Panc1 (cell line): ENCODE results near the gene ARID5B. TPM values are rescaled to one million over a fixed set of nuclear protein-coding genes. Genes with fewer than 3 reads are reported as not detected.

Experiments used
- ATAC-seq: fragments of 200-7000 bp; cut with Tn5 transposase; 2 replicates; pipeline ENCODE4 v1.9.1; 2020; ENCODE audit warnings: mild to moderate bottlenecking, moderate library complexity
- BruUV-seq: library from RNA; stranded (reverse); fragments of 400-500 nt; replicated peaks from 2 replicates; lab custom pipeline; 2021; lab: Mats Ljungman, UMichigan
- CTCF ChIA-PET: fragments of 300-600 bp; sonication (Branson Sonifier 250); formaldehyde crosslinking; loops from one replicate; lab custom pipeline; 2022; ENCODE audit warnings: antibody characterized with exemption; lab: Charles Lee
- POLR2A ChIA-PET: fragments of 300-600 bp; sonication (Branson Sonifier 250); formaldehyde crosslinking; loops from one replicate; lab custom pipeline; 2022; ENCODE audit warnings: antibody characterized with exemption; lab: Charles Lee
- DNase-seq: peaks from one replicate; pipeline ENCODE4 v3.0.0-alpha.2; 2010; ENCODE audit warnings: low read depth, low spot score
- H3K27ac ChIP-seq: 2 replicates; pipeline ENCODE4 v1.5.1; 2011; ENCODE audit warnings: mild to moderate bottlenecking, low read length, inconsistent platforms
- H3K27me3 ChIP-seq: fragments of 200-500 bp; sonication (Bioruptor generic); 2 replicates; pipeline ENCODE4 v1.6.0; 2014; ENCODE audit warnings: low read length, inconsistent platforms; ENCODE audit not compliant: control insufficient read depth, insufficient read depth
- H3K36me3 ChIP-seq: fragments of 200-500 bp; sonication (Bioruptor generic); 2 replicates; pipeline ENCODE4 v1.5.1; 2014; ENCODE audit warnings: inconsistent platforms, mild to moderate bottlenecking, low read length, moderate library complexity; ENCODE audit not compliant: control insufficient read depth, insufficient read depth
- H3K4me1 ChIP-seq: 2 replicates; pipeline ENCODE4 v1.5.1; 2011; ENCODE audit warnings: inconsistent platforms, mild to moderate bottlenecking, low read length, moderate library complexity; ENCODE audit not compliant: control insufficient read depth, insufficient read depth
- H3K4me3 ChIP-seq, 2 experiments: 2 replicates each; pipeline ENCODE4 v1.5.1; 2011 to 2012; ENCODE audit warnings: low read depth in 2 of 2, low read length in 2 of 2, mild to moderate bottlenecking in 2 of 2, inconsistent platforms in 1 of 2, moderate library complexity in 1 of 2
- H3K9me3 ChIP-seq: fragments of 200-500 bp; sonication (Bioruptor generic); 2 replicates; pipeline ENCODE4 v1.5.1; 2014; ENCODE audit warnings: low read depth, mild to moderate bottlenecking, inconsistent platforms, low read length, moderate library complexity; ENCODE audit not compliant: control insufficient read depth, insufficient read depth
- CTCF ChIP-seq: fragments of 450-650 bp; IDR thresholded peaks from 2 replicates; pipeline ENCODE4 v1.5.1; 2017; ENCODE audit warnings: mild to moderate bottlenecking
- POLR2AphosphoS5 ChIP-seq: IDR thresholded peaks from 2 replicates; pipeline ENCODE4 v1.6.1; 2012; ENCODE audit warnings: mild to moderate bottlenecking, low read depth, low read length, moderate library complexity
- REST ChIP-seq, 2 experiments: IDR thresholded peaks; 2 replicates each; pipeline ENCODE4 v1.6.1; 2011 to 2012; ENCODE audit warnings: low read depth in 2 of 2, control low read depth in 1 of 2, low read length in 1 of 2, mild to moderate bottlenecking in 1 of 2, moderate library complexity in 1 of 2; ENCODE audit not compliant: insufficient read depth in 1 of 2
- SIN3A ChIP-seq: IDR thresholded peaks from 2 replicates; pipeline ENCODE4 v1.6.1; 2012; ENCODE audit warnings: low read depth, mild to moderate bottlenecking, low read length, moderate library complexity, borderline replicate concordance; ENCODE audit not compliant: insufficient read depth
- TCF7L2 ChIP-seq: IDR thresholded peaks from 2 replicates; pipeline ENCODE4 v1.6.1; 2011; ENCODE audit warnings: mild to moderate bottlenecking, low read depth, low read length, inconsistent platforms
- in situ Hi-C: cut with HindIII; loops from 2 replicates; pipeline ENCODE4 v1.10.0; 2016; ENCODE audit warnings: low sequenced_read_pairs, low pct_unique_long_range_greater_than_20kb
- intact Hi-C: fragments of 100-400 bp; cut with micrococcal nuclease; formaldehyde crosslinking; loops from one replicate; pipeline ENCODE4 v1.10.0; 2022; ENCODE audit not compliant: unreplicated experiment
- total RNA-seq: library from RNA; stranded (reverse); gene quantifications from one replicate; pipeline ENCODE4 v1.2.1, GENCODE V29; 2021; ENCODE audit not compliant: unreplicated experiment

Gene ARID5B
- total RNA-seq, 1 experiment from 2014 or later: 22.7 TPM

DNA sequence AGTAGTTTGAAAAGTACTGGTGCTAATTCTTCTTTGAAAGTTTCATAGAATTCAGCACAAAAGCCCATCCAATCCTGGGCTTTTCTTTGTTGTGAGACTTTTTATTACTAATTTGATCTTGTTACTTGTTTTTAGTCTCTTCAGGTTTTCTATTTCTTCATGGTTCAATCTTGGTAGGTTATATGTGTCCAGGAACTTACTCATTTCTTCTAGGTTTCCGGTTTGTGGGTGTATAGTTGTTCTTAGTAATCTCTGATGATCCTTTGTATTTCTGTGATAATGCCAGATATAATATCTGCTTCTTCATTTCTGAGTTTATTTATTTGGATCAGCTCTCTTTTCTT lies 219.7 kb downstream of the ARID5B start:
- in situ Hi-C loops (no loop called here), intact Hi-C loops (no loop called here)
- POLR2A ChIA-PET: no interaction called here
- no peak for ATAC-seq
- DNase-seq: no peak
- H3K4me3 ChIP-seq: no peak overlapping the region
- no peaks in the 10 kb centered on the region for H3K4me1 ChIP-seq
- BruUV-seq: no TSS peak
- H3K36me3 ChIP-seq: no peaks in the 10 kb centered on the region
- H3K27ac ChIP-seq: no peak overlapping the region
- H3K27me3 ChIP-seq: no peaks in the 10 kb centered on the region
- H3K9me3 ChIP-seq: no peaks in the 10 kb centered on the region; the same call in 1 of the 2 replicates
- no peak for TF ChIP-seq POLR2AphosphoS5
- CTCF ChIA-PET: no interaction called here

GRCh38 chr10:62127975-62128374 lies 226.5 kb downstream of the ARID5B start:
- in situ Hi-C loops: no loop called here

More at GRCh38 chr10:62127975-62128374, 226.5 kb downstream of the ARID5B start:
- no peaks in the 10 kb centered on the region for H3K4me1 ChIP-seq
- no peak for DNase-seq
- no peak overlapping the region for H3K4me3 ChIP-seq
- TF ChIP-seq TCF7L2: no peak
- TF ChIP-seq REST (IDR thresholded peaks at IDR 0.05; ENCODE audit: insufficient read depth in 1 of 2, low read depth in 2 of 2, low read length in 1 of 2): no peak
- TF ChIP-seq POLR2AphosphoS5: no peak
- TF ChIP-seq CTCF: no peak
- TF ChIP-seq SIN3A: no peak
- no peak for ATAC-seq
- no peaks in the 10 kb centered on the region for H3K36me3 ChIP-seq
- ChIA-PET CTCF (no interaction called here), POLR2A (interaction anchor here (0.7 kb wide), 1 partner anchor 22 kb away, joined by 4 read pairs; no protein-coding TSS in a partner anchor)
- H3K9me3 ChIP-seq: no peaks in the 10 kb centered on the region
- no peak overlapping the region for H3K27ac ChIP-seq
- no peaks in the 10 kb centered on the region for H3K27me3 ChIP-seq
- no TSS peak for BruUV-seq
- intact Hi-C loops: no loop called here
